HG03039 (cell line): ENCODE results near the gene LRRC2.
"Not testable (repeated sequence)": the region's sequence is repeated elsewhere in the genome, so short reads cannot be mapped to it uniquely, and the experiment has no call there.

Experiments used
- ATAC-seq: cut with Tn5 transposase; IDR thresholded peaks from one replicate; pipeline ENCODE4 v1.9.1; 2021; ENCODE audit warnings: mild to moderate bottlenecking, moderate library complexity; ENCODE audit not compliant: unreplicated experiment

Gene LRRC2

GRCh38 chr3:46536758-46537157, 29.3 kb downstream of the LRRC2 start:
- ATAC-seq, result no peak

GRCh38 chr3:46535746-46536145, 30.4 kb downstream of the LRRC2 start:
- ATAC-seq, result no peak

- ATAC-seq, result no peak
Measured at GRCh38 chr3:46533091-46533490, 33.0 kb downstream of the LRRC2 start.

GRCh38 chr3:46527239-46527638, 38.9 kb downstream of the LRRC2 start:
- ATAC-seq, result no peak

GRCh38 chr3:46524832-46525231, 41.3 kb downstream of the LRRC2 start:
- no peak for ATAC-seq

GRCh38 chr3:46524008-46524407, 42.1 kb downstream of the LRRC2 start:
- ATAC-seq, result no peak

- ATAC-seq, result no peak
Measured at GRCh38 chr3:46523556-46523955, 42.5 kb downstream of the LRRC2 start.

- ATAC-seq, result not testable (repeated sequence)
Measured at GRCh38 chr3:46522201-46522600, 43.9 kb downstream of the LRRC2 start.

GRCh38 chr3:46521096-46521495, 45.0 kb downstream of the LRRC2 start:
- ATAC-seq, result no peak

GRCh38 chr3:46520531-46520930, 45.6 kb downstream of the LRRC2 start:
- no peak for ATAC-seq

- no peak for ATAC-seq
Measured at GRCh38 chr3:46519952-46520351, 46.1 kb downstream of the LRRC2 start.

GRCh38 chr3:46517784-46518181, 48.3 kb downstream of the LRRC2 start:
- ATAC-seq, result no peak

GRCh38 chr3:46517016-46517783, 48.9 kb downstream of the LRRC2 start:
- no peak for ATAC-seq

- no peak for ATAC-seq
Measured at GRCh38 chr3:46516521-46516920, 49.6 kb downstream of the LRRC2 start.

GRCh38 chr3:46512191-46512749, 53.8 kb downstream of the LRRC2 start:
- ATAC-seq, result no peak

- no peak for ATAC-seq
Measured at GRCh38 chr3:46509661-46510187, 56.4 kb downstream of the LRRC2 start.

- no peak for ATAC-seq
Measured at GRCh38 chr3:46508850-46509591, 57.1 kb downstream of the LRRC2 start.

GRCh38 chr3:46506526-46506925, 59.6 kb downstream of the LRRC2 start:
- no peak for ATAC-seq

- no peak for ATAC-seq
Measured at GRCh38 chr3:46505953-46506352, 60.1 kb downstream of the LRRC2 start.

GRCh38 chr3:46504789-46505188, 61.3 kb downstream of the LRRC2 start:
- no peak for ATAC-seq

- ATAC-seq, result no peak
Measured at GRCh38 chr3:46503200-46503874, 62.8 kb downstream of the LRRC2 start.
